NCI-H1092 treated with DMSO at 0.1 percent for 48 hours (cell line): ENCODE measurements around the gene VGLL2.
"Not testable (repeated sequence)": the region's sequence is repeated elsewhere in the genome, so short reads cannot be mapped to it uniquely, and the experiment has no call there.

ENCODE experiments used
- DNase-seq: peaks from one replicate; lab custom pipeline; 2025; lab: John Stamatoyannopoulos, UW

VGLL2 gene, protein sequence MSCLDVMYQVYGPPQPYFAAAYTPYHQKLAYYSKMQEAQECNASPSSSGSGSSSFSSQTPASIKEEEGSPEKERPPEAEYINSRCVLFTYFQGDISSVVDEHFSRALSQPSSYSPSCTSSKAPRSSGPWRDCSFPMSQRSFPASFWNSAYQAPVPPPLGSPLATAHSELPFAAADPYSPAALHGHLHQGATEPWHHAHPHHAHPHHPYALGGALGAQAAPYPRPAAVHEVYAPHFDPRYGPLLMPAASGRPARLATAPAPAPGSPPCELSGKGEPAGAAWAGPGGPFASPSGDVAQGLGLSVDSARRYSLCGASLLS

DNA sequence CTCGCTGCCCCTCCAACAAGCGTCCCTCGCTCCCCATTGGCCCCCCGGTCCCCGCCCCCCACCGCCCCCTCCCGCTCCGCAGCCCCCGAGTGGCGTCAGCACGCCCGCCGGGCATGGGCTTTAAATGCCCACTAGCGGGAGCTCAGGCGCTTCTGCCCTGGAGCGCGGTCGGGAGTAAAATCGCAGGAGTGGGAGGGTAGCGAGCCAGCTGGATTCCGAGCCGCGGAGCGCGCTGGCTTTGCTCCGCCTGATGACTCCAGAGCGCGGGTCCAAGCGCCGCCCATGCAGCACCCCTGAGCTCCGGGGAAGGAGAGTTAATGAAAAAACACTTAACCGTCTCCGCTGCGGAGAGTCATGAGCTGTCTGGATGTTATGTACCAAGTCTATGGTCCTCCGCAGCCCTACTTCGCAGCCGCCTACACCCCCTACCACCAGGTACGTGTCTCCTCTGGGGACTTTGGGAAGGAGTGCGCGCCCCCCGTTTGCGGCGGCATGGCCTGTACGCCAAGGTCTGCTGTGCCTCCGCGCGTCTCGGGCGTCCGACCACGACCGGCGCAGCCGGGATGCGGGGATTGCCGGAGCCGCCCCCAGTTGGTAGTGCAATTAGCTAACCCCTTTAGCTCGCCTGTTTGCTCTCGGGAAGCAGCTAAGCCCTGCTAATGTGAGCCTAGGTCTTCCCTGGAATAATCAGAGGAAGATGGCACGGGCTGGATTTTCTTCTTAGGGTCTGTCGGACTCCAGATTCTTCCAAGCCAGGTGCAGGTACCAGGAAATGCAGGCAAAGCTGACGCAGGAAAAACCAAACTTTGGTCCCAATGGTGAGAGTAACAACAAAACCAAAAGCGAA is at the start of gene VGLL2:
TSS of gene VGLL2 (plus strand) at position 149 of the 847 bp plus-strand sequence. CDS start at position 355, 206 bp downstream.
- DNase-seq = no peak

DNA sequence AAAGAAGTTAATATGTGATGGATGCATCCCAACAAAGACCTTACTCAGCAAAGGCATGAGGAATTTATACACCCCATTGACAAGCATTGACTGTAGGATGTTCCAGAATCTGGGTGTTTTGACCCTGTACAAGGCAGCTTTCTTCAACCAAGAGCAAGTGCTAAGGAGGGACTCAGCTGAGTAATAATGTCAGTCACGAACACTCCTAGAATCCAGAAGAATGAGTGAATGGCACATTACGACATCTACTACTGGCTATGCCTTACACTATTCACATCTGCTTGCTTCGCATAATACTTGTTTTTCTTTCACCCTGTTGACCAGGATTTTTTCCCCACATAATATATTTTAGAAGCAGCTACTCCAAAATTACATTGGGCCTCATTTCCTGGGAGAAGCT is 42.5 kb upstream of the VGLL2 start:
- DNase-seq = no peak

- no peak for DNase-seq
Observed at GRCh38 chr6:117226778-117227177, 38.6 kb upstream of the VGLL2 start.

DNA sequence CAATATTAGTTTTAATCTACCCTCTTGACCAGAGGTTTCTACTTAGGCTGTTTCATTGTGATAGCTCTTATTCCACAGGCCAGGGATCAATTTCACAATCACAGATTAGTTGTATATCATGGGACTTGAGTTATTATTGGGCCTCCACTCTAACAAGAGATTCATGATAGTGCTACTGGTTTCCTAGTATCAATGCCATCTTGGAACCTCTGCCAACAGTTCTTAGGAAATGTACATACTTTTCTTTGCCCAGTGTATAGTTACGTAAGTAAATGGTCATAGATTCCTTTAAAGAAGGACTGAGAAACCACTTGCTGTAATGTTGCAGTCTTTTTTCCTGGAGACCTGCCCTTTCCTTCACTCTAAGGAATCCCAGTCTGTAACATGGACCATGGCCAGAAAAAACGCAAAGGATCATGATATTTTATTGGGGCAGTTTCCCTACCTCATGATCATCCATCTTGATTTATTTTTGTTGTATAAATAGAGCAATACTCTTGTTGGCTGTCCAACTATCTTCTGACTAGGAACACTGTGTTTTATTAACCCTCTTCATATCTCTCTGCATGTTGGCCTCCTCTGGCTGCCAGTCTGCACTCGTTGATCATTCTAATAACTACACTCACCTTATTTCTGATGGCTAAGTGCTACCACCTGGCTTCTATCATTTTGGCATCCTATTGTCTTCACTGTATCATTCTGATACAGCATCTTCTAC is 38.0 kb upstream of the VGLL2 start:
- DNase-seq = no peak

GRCh38 chr6:117228202-117228601 is 37.2 kb upstream of the VGLL2 start:
- DNase-seq = no peak

DNA sequence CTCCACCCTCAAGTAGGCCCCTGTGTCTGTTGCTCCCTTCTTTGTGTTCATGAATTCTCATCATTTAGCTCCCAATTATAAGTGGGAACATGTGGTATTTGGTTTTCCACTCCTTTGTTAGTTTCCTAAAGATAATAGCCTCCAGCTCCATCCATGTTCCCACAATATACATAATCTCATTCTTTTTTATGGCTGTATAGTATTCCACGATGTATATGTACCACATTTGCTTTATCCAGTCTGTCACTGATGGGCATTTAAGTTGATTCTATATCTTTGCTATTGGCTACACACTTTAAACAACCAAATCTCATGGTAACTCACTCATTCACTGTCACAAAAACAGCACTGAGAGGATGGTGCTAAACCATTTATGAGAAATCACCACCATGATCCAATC is 35.5 kb upstream of the VGLL2 start:
- DNase-seq = no peak

DNA sequence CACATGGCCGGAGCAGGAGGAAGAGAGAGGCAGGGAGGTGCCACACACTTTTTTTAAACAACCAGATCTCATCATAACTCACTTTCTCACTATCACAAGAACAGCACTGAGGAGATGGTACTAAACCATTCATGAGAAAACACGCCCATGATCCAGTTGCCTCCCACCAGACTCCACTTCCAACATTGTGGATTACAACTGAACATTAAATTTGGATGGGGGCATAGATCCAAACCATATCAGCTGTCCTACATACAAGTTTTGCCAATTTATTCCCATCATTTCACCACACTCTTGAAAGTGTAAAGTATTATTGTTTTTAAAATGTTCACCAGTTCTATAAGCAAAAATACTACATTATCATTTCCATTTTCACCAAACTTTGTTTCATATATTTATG is 33.9 kb upstream of the VGLL2 start:
- DNase-seq = no peak

DNA sequence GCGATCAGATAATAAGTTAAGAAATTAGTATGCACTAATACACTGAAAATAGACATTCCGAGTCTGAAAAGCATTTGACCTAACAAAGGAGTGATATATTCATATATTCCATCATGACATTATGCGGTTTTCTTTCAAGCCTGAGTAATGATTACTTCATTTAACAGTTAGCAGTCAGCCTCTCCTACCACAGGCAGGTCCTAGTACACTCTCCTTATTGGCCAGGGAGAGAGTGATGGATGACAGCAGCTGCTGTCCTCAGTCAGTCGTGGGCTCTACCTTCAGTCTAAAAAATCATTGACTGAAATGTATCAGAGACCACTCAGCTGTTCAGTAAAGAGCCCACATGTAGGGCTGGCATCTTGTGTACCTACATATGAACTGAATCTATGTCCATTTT is 33.2 kb upstream of the VGLL2 start:
- DNase-seq = no peak

DNA sequence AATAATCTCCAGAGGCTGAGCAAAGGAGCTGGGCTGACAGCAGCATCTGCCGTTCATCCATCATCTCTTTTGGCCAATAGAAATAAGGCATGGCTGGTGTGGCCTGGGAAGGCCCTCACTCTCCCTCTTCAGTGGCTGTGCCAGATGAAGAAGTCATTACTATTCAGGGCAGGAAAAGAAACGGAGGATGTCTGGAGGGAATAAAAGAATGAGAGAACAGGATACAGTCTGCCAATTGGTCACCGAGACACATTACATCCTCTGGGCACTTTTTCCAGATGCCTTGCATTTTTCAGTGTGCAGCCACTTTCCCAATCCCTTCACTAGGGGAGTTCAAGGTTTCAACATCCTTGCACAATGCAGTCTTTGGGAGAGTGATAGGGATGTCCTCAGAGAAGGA is 32.2 kb upstream of the VGLL2 start:
- no peak for DNase-seq

- no peak for DNase-seq
Observed at GRCh38 chr6:117237561-117237960, 27.8 kb upstream of the VGLL2 start.

DNA sequence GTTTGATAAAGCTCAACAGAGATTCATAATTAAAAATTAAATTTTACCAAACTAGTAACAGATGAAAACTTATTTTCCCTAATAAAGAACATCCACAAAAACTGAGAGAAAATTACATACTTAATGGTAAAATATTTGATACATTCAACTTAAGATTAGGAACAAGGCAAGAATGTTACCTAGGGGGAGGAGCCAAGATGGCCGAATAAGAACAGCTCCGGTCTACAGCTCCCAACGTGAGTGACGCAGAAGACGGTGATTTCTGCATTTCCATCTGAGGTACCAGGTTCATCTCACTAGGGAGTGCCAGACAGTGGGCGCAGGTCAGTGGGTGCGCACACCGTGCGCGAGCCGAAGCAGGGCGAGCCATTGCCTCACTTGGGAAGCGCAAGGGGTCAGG is 20.8 kb upstream of the VGLL2 start:
- DNase-seq = not testable (repeated sequence)

DNA sequence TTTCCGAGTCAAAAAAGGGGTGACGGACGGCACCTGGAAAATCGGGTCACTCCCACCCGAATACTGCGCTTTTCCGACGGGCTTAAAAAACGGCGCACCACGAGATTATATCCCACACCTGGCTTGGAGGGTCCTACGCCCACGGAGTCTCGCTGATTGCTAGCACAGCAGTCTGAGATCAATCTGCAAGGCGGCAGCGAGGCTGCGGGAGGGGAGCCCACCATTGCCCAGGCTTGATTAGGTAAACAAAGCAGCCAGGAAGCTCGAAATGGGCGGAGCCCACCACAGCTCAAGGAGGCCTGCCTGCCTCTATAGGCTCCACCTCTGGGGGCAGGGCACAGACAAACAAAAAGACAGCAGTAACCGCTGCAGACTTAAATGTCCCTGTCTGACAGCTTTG is 20.4 kb upstream of the VGLL2 start:
- not testable (repeated sequence) for DNase-seq

GRCh38 chr6:117253785-117254184 is 11.6 kb upstream of the VGLL2 start:
- DNase-seq = no peak

- DNase-seq = no peak
Observed at GRCh38 chr6:117262799-117263198, 2.6 kb upstream of the VGLL2 start.

GRCh38 chr6:117263353-117263927 is 1.9 kb upstream of the VGLL2 start:
- DNase-seq = no peak

DNA sequence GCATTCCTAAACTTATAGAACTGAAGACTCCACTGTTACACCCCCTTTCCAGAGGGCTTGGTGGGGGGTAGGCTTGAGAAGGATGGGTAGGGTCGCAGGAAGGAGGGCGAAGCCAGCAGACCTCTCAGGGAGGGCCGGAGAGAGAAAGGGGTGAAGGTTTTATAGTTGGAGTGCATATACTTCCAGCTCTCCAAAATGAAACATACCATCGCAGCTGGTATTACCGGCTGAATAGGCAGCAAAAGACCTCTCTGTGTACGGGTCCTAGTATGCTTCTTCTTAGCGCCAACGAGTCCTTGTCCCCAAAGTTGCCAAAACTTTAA is 1.0 kb upstream of the VGLL2 start:
- DNase-seq = no peak

GRCh38 chr6:117264692-117265409 is 507 bp upstream of the VGLL2 start:
- DNase-seq = no peak

DNA sequence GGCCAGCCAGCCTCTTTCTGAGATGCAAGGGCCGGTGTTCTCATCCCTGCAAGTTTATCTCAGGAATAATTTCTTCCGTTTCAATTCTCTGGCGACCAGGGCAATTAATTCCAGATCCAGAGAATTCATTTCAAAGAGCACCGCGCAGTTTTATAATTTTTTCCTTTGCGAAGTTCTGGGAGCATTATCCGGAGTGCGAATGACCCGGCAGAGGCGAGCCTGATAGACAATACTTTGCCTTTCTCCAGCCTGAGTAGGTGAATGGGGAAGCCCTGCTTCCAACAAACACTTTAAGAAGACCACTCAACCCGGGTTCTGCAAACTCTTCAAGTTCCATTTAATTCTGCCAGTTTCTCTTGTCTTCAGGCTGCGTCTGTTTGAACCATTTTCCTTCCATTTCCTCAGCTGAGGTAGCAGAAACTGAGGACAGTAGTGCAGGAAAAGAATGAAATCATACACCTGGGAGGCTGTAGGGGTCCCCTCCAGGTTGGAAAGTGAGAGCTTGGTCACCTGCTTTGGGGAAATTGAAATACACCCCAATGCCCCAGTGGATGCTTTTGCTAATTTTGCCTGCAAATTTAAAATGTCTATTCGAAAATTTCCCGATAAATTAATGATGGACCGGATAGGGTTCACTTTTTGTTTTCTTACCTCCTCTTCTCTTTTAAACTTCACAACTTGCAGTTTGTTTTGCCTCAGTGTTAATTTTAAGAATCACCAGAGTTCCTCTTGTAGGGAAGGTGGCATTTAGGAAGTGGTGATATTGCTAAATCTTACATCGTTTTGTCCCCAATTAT is 1.1 kb downstream of the VGLL2 start:
- DNase-seq = no peak

- DNase-seq = no peak
Observed at GRCh38 chr6:117267054-117267347, 1.6 kb downstream of the VGLL2 start.

GRCh38 chr6:117267766-117268534 is 2.6 kb downstream of the VGLL2 start:
- DNase-seq = no peak
